HK-2 (cell line): Measurements from ENCODE around the gene SLC1A1.
"Not testable (repeated sequence)": the region's sequence is repeated elsewhere in the genome, so short reads cannot be mapped to it uniquely, and the experiment has no call there.

Experiments
- DNase-seq: peaks from one replicate; pipeline ENCODE4 v3.0.0-alpha.2; 2018; ENCODE audit not compliant: unreplicated experiment

The SLC1A1 gene

GRCh38 chr9:4541856-4542255, 51.6 kb downstream of the SLC1A1 start:
- DNase-seq, result no peak

GRCh38 chr9:4544714-4545113, 54.4 kb downstream of the SLC1A1 start:
- DNase-seq, result not testable (repeated sequence)

- no peak for DNase-seq
Observed at GRCh38 chr9:4547016-4547415, 56.7 kb downstream of the SLC1A1 start.

GRCh38 chr9:4548811-4549725, 58.8 kb downstream of the SLC1A1 start:
- no peak for DNase-seq

- DNase-seq, result no peak
Observed at GRCh38 chr9:4549751-4550295, 59.6 kb downstream of the SLC1A1 start.

GRCh38 chr9:4550777-4551484, 60.7 kb downstream of the SLC1A1 start:
- DNase-seq, result no peak

GRCh38 chr9:4553951-4554381, 63.7 kb downstream of the SLC1A1 start:
- DNase-seq, result no peak

GRCh38 chr9:4555236-4555635, 65.0 kb downstream of the SLC1A1 start:
- DNase-seq, result no peak

- DNase-seq, result no peak
Observed at GRCh38 chr9:4558371-4558998, 68.2 kb downstream of the SLC1A1 start.

GRCh38 chr9:4559261-4560182, 69.3 kb downstream of the SLC1A1 start:
- DNase-seq, result no peak

GRCh38 chr9:4563105-4563504, 72.8 kb downstream of the SLC1A1 start:
- no peak for DNase-seq

- DNase-seq, result no peak
Observed at GRCh38 chr9:4566806-4567205, 76.5 kb downstream of the SLC1A1 start.

- no peak for DNase-seq
Observed at GRCh38 chr9:4567601-4568000, 77.3 kb downstream of the SLC1A1 start.

- no peak for DNase-seq
Observed at GRCh38 chr9:4569101-4569500, 78.8 kb downstream of the SLC1A1 start.

- no peak for DNase-seq
Observed at GRCh38 chr9:4572184-4572826, 82.0 kb downstream of the SLC1A1 start.

GRCh38 chr9:4573176-4573575, 82.9 kb downstream of the SLC1A1 start:
- DNase-seq, result no peak

GRCh38 chr9:4573634-4574389, 83.5 kb downstream of the SLC1A1 start:
- DNase-seq, result no peak

GRCh38 chr9:4574657-4575243, 84.5 kb downstream of the SLC1A1 start:
- DNase-seq, result no peak

- no peak for DNase-seq
Observed at GRCh38 chr9:4575997-4576396, 85.7 kb downstream of the SLC1A1 start.
